Measurements from ENCODE around the gene EXOC3L1.

EXOC3L1 gene

DNA sequence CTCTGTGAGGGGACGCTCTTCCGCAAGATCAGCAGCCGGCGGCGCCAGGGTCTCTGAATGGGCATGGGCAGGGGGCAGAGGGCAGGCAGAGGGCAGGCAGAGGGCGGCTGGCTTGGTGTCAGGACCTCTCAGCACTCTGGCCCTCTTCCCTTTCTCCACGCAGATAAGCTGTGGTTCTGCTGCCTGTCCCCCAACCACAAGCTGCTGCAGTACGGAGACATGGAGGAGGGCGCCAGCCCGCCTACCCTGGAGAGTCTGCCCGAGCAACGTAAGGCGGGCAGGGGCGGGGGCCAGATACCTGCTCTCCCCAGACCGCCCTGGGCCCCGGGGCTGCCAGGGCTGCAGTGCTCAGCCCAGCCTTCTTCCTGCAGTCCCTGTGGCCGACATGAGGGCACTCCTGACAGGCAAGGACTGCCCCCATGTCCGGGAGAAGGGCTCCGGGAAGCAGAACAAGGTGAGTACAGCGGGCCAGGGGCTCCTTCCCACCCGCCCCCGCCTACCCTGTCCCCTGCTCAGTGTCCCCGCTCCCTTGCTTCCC, 13.1 kb upstream of the EXOC3L1 start (continued):
- TF ChIP-seq, protein P1, sequence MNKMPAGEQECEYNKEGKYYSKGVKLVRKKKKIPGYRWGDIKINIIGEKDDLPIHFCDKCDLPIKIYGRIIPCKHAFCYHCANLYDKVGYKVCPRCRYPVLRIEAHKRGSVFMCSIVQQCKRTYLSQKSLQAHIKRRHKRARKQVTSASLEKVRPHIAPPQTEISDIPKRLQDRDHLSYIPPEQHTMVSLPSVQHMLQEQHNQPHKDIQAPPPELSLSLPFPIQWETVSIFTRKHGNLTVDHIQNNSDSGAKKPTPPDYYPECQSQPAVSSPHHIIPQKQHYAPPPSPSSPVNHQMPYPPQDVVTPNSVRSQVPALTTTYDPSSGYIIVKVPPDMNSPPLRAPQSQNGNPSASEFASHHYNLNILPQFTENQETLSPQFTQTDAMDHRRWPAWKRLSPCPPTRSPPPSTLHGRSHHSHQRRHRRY (tag by site-specific recombination; IDR thresholded peaks at IDR 0.05): no peak
- TF ChIP-seq ZNF18 (tag by site-specific recombination; IDR thresholded peaks at IDR 0.05): no peak
- no peak for TF ChIP-seq CTCF (tag by site-specific recombination; IDR thresholded peaks at IDR 0.05)
- no peak for TF ChIP-seq KLF16 (tag by site-specific recombination; IDR thresholded peaks at IDR 0.05)
- no peak for TF ChIP-seq ZNF549 (tag by site-specific recombination; IDR thresholded peaks at IDR 0.05)
- TF ChIP-seq ZNF24 (tag by site-specific recombination; IDR thresholded peaks at IDR 0.05): no peak
- no peak for TF ChIP-seq TRIM28 (IDR thresholded peaks at IDR 0.05; ENCODE audit: borderline replicate concordance, low read length)

GRCh38 chr16:67202426-67202825, 12.5 kb upstream of the EXOC3L1 start:
- no peaks in the 10 kb centered on the region for H3K9me3 ChIP-seq (ENCODE audit: control insufficient read depth, insufficient read depth, low read depth, low read length)
- H3K4me3 ChIP-seq (ENCODE audit: low read depth, low read length): no peak overlapping the region
- ChIA-PET CTCF (no interaction called here), POLR2A (interaction anchor here (1.2 kb wide), 1 partner anchor 22 kb away, joined by 6 read pairs; no protein-coding TSS in a partner anchor)
- H3K27ac ChIP-seq (ENCODE audit: extremely low read depth, low read depth, low read length): no peak overlapping the region
- no peaks in the 10 kb centered on the region for H3K4me1 ChIP-seq (ENCODE audit: control insufficient read depth, insufficient read depth, low read length)
- peaks cover 0 to 68% of the 10 kb centered on the region in 2 experiments; a peak in 1 of 3 replicates for H3K36me3 ChIP-seq (ENCODE audit: control insufficient read depth in 2 of 2, insufficient read depth in 1 of 2, low read length in 2 of 2)
- TF ChIP-seq GLI4 (tag by site-specific recombination; IDR thresholded peaks at IDR 0.05) (no peak), ZNF621 (tag by site-specific recombination; IDR thresholded peaks at IDR 0.05) (no peak), SETDB1 (IDR thresholded peaks at IDR 0.05; ENCODE audit: insufficient read length, low read length) (no peak), ZNF19 (tag by site-specific recombination; IDR thresholded peaks at IDR 0.05; ENCODE audit: low read depth) (no peak), ZNF549 (tag by site-specific recombination; IDR thresholded peaks at IDR 0.05) (no peak), SALL2 (tag by site-specific recombination; IDR thresholded peaks at IDR 0.05; ENCODE audit: borderline replicate concordance) (no peak), INSM2 (tag by site-specific recombination; IDR thresholded peaks at IDR 0.05) (no peak), ZNF596 (tag by site-specific recombination; IDR thresholded peaks at IDR 0.05) (no peak), ZNF677 (tag by site-specific recombination; IDR thresholded peaks at IDR 0.05) (no peak), ZNF558 (tag by site-specific recombination; IDR thresholded peaks at IDR 0.05) (no peak), KLF8 (tag by site-specific recombination; IDR thresholded peaks at IDR 0.05) (no peak), OVOL3 (tag by site-specific recombination; IDR thresholded peaks at IDR 0.05) (no peak), ZNF629 (tag by site-specific recombination; IDR thresholded peaks at IDR 0.05) (no peak), BCL6B (tag by site-specific recombination; IDR thresholded peaks at IDR 0.05) (no peak), ZNF394 (tag by site-specific recombination; IDR thresholded peaks at IDR 0.05; ENCODE audit: borderline replicate concordance) (no peak), ZNF132 (tag by site-specific recombination; IDR thresholded peaks at IDR 0.05; ENCODE audit: borderline replicate concordance) (no peak)
- TF ChIP-seq, protein P2, sequence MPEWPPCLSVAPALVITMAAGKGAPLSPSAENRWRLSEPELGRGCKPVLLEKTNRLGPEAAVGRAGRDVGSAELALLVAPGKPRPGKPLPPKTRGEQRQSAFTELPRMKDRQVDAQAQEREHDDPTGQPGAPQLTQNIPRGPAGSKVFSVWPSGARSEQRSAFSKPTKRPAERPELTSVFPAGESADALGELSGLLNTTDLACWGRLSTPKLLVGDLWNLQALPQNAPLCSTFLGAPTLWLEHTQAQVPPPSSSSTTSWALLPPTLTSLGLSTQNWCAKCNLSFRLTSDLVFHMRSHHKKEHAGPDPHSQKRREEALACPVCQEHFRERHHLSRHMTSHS (tag by site-specific recombination; IDR thresholded peaks at IDR 0.05): no peak
- TF ChIP-seq, protein P3, sequence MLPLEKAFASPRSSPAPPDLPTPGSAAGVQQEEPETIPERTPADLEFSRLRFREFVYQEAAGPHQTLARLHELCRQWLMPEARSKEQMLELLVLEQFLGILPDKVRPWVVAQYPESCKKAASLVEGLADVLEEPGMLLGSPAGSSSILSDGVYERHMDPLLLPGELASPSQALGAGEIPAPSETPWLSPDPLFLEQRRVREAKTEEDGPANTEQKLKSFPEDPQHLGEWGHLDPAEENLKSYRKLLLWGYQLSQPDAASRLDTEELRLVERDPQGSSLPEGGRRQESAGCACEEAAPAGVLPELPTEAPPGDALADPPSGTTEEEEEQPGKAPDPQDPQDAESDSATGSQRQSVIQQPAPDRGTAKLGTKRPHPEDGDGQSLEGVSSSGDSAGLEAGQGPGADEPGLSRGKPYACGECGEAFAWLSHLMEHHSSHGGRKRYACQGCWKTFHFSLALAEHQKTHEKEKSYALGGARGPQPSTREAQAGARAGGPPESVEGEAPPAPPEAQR (tag by site-specific recombination; IDR thresholded peaks at IDR 0.05): no peak

Data from HEK293 (cell line).